Heart left ventricle (tissue), 16 donors: Measurements from ENCODE around the gene METRNL. TPM values are rescaled to one million over a fixed set of nuclear protein-coding genes. Genes with fewer than 3 reads are reported as not detected.
A peak's percentile ranks its signal among the peaks of the same experiment; 100 is the strongest.

Experiments
- ATAC-seq, 4 donors: fragments of 200-7000 bp; cut with Tn5 transposase; one replicate each; pipeline ENCODE4 v1.9.1; 2020 to 2022; ENCODE audit warnings: moderate library complexity in 4 of 4, mild to moderate bottlenecking in 3 of 4, moderate number of reproducible peaks in 1 of 4
- DNase-seq, 5 donors: peaks; one replicate each; pipeline ENCODE4 v3.0.0-alpha.2; 2020
- H3K27ac ChIP-seq, 12 donors: fragments of 200-600 bp; sonication (generic) in 4 of 12; one replicate each; pipeline versions ENCODE4 v1.5.0 to v1.8.0; 2016 to 2022; ENCODE audit warnings: mild to moderate bottlenecking in 2 of 12
- H3K27me3 ChIP-seq, 9 donors: fragments of 200-600 bp; sonication (generic) in 2 of 9; one replicate each; pipeline versions ENCODE4 v1.5.1 to v1.8.0; 2016 to 2022; ENCODE audit warnings: mild to moderate bottlenecking in 3 of 9
- H3K36me3 ChIP-seq, 9 donors: fragments of 200-600 bp; sonication (generic) in 2 of 9; one replicate each; pipeline versions ENCODE4 v1.5.0 to v1.8.0; 2018 to 2022; ENCODE audit warnings: mild to moderate bottlenecking in 2 of 9
- H3K4me1 ChIP-seq, 12 donors: fragments of 200-600 bp; sonication (generic) in 4 of 12; one replicate each; pipeline versions ENCODE4 v1.5.0 to v1.8.0; 2016 to 2022; ENCODE audit warnings: mild to moderate bottlenecking in 3 of 12
- H3K4me3 ChIP-seq, 12 donors: fragments of 200-600 bp; sonication (generic) in 4 of 12; one replicate each; pipeline versions ENCODE4 v1.5.0 to v1.8.0; 2017 to 2022; ENCODE audit warnings: mild to moderate bottlenecking in 9 of 12, moderate library complexity in 4 of 12
- H3K9me3 ChIP-seq, 12 donors: fragments of 200-600 bp; sonication (generic) in 4 of 12; one replicate each; pipeline versions ENCODE4 v1.5.0 to v1.8.0; 2016 to 2022; ENCODE audit warnings: mild to moderate bottlenecking in 1 of 12
- POLR2A ChIP-seq, 2 donors: fragments of 450-650 bp; IDR thresholded peaks; one replicate each; pipeline ENCODE4 v1.6.1; 2017; ENCODE audit warnings: antibody characterized with exemption in 2 of 2, mild to moderate bottlenecking in 2 of 2, moderate library complexity in 2 of 2
- WGBS, 4 donors: extraction: QIAGEN DNeasy Blood & Tissue Kit in 2 of 4; methylation state at CpG; one replicate each; pipeline versions ENCODE4 v1.1.5 to v1.1.7; 2013 to 2018; 5-methylcytosine and 5-hydroxymethylcytosine counted together
- intact Hi-C, 10 donors: fragments of 100-400 bp; cut with DNase I; formaldehyde crosslinking; loops; one replicate each; pipeline versions ENCODE4 v1.11.1 to v1.14.2; 2022
- polyA plus RNA-seq, 2 donors: library from polyadenylated mRNA; stranded (reverse); fragments of 200-250 nt; gene quantifications; one replicate each; pipeline ENCODE4 v1.2.3, GENCODE V29; 2013
- total RNA-seq, 9 donors: library from RNA; depleted of rRNA in 2 of 9; stranded (reverse); fragments of >200 nt in 2 of 9; fragmentation: NEBNext Ultra II Directional in 3 of 9; extraction: Animal tissue kit (Norgen Biotek cat#: 25700) in 3 of 9; gene quantifications; one replicate each; pipeline versions ENCODE4 v1.1.0 to v1.2.4, GENCODE V29; 2016 to 2023
- TF ChIP-seq, protein P1 (sequence below), 12 donors: fragments of 200-600 bp; sonication (generic) in 4 of 12; IDR thresholded peaks; one replicate each; pipeline versions ENCODE4 v1.5.0 to v1.8.0; 2018 to 2022; ENCODE audit warnings: antibody characterized with exemption in 12 of 12, mild to moderate bottlenecking in 5 of 12
- donor health status: ischemic (EF 13 %, LVEDD 7.1; RV severe dilation, severe dysfunction).
- donor health status: healthy with polysubstance abuse.
- donor health status: DM: no; HTN: yes; CAD: no.
- donor health status: DM: no; HTN: no; CAD: no.
- donor health status: ischemic (EF 25% LVEDD 6.9; RV normal size, moderate dysfunction).
- donor health status: ischemic (EF 25% LVEDD 5.7; RV mildly dilated, moderate dysfunction).
- donor health status: healthy.
- donor health status: DM: yes; HTN: yes; CAD: no.
- donor health status: ischemic (EF 35%, LVEDD 5.7; RV mildly dilated, moderate dysfunction).
- donor health status: nonischemic (EF 11% LVEDD 7.7; RV severe dilation, severe dysfunction).
- donor health status: DM: yes; HTN: yes; CAD: no.
- donor health status: PGD.
- donor health status: ischemic (EF 29% LVEDD 5.4; RV normal size, mild dysfunction).
- donor health status: nonischemic (EF 23%, LVEDD 6.1; RV moderate dilation, normal function).

Gene METRNL
- total and polyA plus RNA-seq, 11 donors, result 59.4 to 144 (median 79.5) TPM

DNA sequence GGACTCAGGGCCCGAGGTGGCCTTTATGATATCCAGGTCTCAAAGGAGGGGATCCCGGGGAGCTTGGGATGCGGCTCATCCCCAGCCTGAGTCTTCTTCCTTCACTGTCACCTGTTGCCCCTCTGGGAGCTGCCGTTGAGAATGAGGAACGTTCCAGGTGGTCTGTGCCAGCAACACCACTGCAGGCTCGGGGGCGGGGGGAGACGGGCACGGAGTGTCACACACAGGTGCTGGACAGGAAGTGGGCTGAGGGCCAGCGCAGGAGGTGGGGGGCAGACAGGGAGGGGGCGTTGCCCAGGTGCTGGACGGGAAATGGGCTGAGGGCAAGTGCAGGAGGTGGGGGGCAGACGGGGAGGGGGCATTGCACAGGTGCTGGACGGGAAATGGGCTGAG, 28.2 kb downstream of the METRNL start:
- H3K27ac ChIP-seq, result no peak overlapping the region
- intact Hi-C loops, result no loop called here
- TF ChIP-seq, protein P1, sequence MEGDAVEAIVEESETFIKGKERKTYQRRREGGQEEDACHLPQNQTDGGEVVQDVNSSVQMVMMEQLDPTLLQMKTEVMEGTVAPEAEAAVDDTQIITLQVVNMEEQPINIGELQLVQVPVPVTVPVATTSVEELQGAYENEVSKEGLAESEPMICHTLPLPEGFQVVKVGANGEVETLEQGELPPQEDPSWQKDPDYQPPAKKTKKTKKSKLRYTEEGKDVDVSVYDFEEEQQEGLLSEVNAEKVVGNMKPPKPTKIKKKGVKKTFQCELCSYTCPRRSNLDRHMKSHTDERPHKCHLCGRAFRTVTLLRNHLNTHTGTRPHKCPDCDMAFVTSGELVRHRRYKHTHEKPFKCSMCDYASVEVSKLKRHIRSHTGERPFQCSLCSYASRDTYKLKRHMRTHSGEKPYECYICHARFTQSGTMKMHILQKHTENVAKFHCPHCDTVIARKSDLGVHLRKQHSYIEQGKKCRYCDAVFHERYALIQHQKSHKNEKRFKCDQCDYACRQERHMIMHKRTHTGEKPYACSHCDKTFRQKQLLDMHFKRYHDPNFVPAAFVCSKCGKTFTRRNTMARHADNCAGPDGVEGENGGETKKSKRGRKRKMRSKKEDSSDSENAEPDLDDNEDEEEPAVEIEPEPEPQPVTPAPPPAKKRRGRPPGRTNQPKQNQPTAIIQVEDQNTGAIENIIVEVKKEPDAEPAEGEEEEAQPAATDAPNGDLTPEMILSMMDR (IDR thresholded peaks at IDR 0.05), result no peak
- TF ChIP-seq POLR2A (IDR thresholded peaks at IDR 0.05), result no peak
- no peak for ATAC-seq
- no peak overlapping the region for H3K4me3 ChIP-seq
- H3K9me3 ChIP-seq, result no peaks in the 10 kb centered on the region
- H3K27me3 ChIP-seq, result no peaks in the 10 kb centered on the region
- no peaks in the 10 kb centered on the region for H3K36me3 ChIP-seq
- WGBS, 4 donors, result 47 to 66% (median 56%) methylated on average over 13 to 14 of the region's 14 CpGs
- DNase-seq, result no peak
- H3K4me1 ChIP-seq, result peaks cover 0 to 30% (median 19%) of the 10 kb centered on the region in 12 donors

DNA sequence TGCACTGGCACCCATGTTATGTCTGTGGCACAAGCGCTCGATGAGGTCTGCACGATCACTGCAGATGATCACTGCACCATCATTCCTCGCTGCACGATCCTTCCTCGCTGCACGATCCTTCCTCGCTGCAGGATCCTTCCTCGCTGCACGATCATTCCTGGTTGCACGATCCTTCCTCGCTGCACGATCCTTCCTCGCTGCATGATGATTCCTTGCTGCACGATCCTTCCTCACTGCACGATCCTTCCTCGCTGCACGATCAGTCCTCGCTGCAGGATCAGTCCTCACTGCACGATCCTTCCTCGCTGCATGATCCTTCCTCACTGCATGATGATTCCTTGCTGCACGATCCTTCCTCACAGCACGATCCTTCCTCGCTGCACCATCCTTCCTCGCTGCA, 29.3 kb downstream of the METRNL start:
- intact Hi-C loops, result no loop called here
- Histone ChIP-seq H3K27me3 (no peaks in the 10 kb centered on the region), H3K27ac (no peak overlapping the region), H3K4me1 (peaks cover 0 to 30% (median 19%) of the 10 kb centered on the region in 12 donors), H3K36me3 (no peaks in the 10 kb centered on the region), H3K9me3 (no peaks in the 10 kb centered on the region), H3K4me3 (no peak overlapping the region)
- ATAC-seq (no peak), DNase-seq (no peak)
- WGBS, 4 donors, result 92 to 95% (median 94%) methylated on average over 25 of the region's 25 CpGs
- TF ChIP-seq POLR2A (IDR thresholded peaks at IDR 0.05), result no peak
- TF ChIP-seq, protein P1 (IDR thresholded peaks at IDR 0.05), result no peak

DNA sequence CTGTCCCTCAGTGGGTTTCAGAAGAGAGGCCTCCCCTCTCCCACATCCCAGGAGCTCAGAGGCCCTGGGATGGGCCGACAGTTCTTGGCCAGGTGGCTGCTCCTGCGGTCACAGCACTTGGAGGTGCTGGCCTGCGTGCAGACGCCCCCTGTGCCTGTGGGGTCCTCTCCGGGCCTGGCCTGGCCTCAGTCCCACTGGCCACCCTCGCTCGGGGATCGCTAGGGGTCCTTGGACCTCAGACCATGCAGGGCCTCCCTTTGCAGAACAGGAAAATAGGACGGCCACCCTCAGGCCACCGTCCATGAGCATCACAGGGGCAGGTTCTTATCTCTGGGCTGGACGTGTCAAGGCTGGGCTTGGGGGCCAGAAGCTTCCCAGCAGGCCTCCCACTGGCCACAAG, 30.0 kb downstream of the METRNL start:
- WGBS, 4 donors, result 68 to 97% (median 72%) methylated on average over 5 to 11 of the region's 11 CpGs

DNA sequence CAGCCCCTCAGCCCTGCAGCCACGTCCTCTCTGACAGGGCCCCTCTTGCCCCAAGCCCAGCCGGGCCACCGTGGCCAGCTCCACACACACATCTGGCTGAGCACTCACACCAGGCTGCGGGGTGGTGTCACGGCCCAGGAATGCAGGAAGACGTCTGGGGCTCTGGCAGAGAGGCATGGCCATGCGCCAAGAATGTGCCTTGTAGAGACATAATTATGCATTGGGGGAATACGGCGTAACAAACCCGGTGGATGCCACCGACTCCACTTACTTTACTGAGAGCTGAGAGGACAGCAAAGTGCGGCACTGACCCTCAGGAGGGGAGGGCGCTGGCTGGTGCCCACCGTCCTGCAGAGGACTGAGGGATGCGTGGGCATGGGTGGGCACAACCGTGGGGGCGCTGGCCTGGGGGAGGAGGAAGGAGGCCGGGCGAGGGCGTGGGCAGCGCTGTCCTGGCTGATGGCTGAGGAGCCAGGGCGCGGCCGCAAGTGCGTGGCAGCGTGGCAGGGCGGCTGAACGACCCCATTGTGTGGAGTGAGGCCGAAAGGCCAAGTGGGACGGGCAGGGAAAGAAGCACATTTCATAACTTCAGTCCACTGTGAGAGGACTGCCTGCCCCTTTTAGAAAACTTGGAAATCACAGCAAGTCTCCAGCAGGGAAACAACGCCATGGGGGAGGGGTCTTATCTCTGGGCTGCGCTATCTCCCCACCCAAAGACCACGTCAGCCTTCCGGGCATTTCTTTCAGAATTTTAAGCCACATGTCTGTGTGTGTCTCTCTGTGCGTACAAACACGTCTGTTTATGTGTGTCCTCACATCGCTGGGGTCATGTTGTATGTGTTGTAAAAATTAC, 30.6 kb downstream of the METRNL start:
- 13 to 24% (median 15%) methylated on average over 34 to 37 of the region's 37 CpGs for WGBS, 4 donors
- Histone ChIP-seq H3K4me1 (peaks cover 0 to 30% (median 19%) of the 10 kb centered on the region in 12 donors), H3K27me3 (no peaks in the 10 kb centered on the region), H3K27ac (peak overlapping the region in 10 of 12 donors; percentile 29 to 73 (median 56)), H3K4me3 (peak overlapping the region in 11 of 12 donors; percentile 10 to 55 (median 42)), H3K9me3 (no peaks in the 10 kb centered on the region), H3K36me3 (no peaks in the 10 kb centered on the region)
- TF ChIP-seq, protein P1 (IDR thresholded peaks at IDR 0.05), result no peak
- TF ChIP-seq POLR2A (IDR thresholded peaks at IDR 0.05), result no peak
- ATAC-seq (peak; percentile 60 to 81 (median 78)), DNase-seq (peak; percentile 85 to 94 (median 88))
- intact Hi-C loops, result no loop called here

More for the DNA sequence above, 30.0 kb downstream of the METRNL start:
- DNase-seq (no peak), ATAC-seq (peak in 1 of 4 donors; percentile 11)
- Histone ChIP-seq H3K4me3 (peak overlapping the region in 4 of 12 donors; percentile 43 to 55 (median 46)), H3K9me3 (no peaks in the 10 kb centered on the region), H3K27ac (peak overlapping the region in 5 of 12 donors; percentile 3 to 71 (median 59)), H3K27me3 (no peaks in the 10 kb centered on the region), H3K4me1 (peaks cover 0 to 30% (median 19%) of the 10 kb centered on the region in 12 donors), H3K36me3 (no peaks in the 10 kb centered on the region)
- intact Hi-C loops, result no loop called here
- no peak for TF ChIP-seq POLR2A (IDR thresholded peaks at IDR 0.05)
- TF ChIP-seq, protein P1 (IDR thresholded peaks at IDR 0.05), result no peak
